ENCODE measurements around the gene CMTM7.
"Not testable (repeated sequence)": the region's sequence is repeated elsewhere in the genome, so short reads cannot be mapped to it uniquely, and the experiment has no call there.

CMTM7 gene

DNA sequence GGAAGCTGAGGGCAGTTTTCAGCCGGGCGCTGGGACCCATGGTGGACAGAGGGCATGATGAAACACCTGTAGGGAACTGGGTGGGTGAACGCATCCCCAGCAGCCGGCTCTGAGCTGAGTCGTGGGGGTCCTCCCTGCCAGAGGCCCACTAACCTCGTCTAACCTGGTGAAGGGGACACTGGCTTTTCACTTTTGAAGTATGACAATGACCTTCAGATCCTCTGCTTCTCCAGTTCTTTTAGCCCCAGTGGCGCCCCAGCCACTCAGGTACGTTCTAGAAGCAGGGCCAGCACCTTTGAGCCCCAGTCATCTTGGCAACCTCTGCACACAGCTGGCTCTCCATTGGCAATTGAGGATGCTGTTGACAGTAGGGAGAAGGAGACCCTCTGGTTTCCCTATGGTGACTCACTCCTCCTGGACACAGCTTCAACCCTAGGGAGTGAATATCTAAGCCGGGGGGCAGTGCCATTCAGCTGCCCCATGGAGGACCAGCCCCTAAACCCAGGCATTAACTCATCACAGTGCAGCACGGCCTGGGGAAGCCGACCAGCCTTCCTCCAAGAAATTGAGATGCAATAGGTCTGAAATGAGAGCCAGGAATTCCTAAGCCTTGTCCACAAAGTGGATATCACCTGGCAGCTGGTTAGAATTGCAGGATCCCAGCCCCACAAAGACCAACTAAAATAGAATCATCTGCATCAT, 64.9 kb downstream of the CMTM7 start:
- DNase-seq, result no peak

DNA sequence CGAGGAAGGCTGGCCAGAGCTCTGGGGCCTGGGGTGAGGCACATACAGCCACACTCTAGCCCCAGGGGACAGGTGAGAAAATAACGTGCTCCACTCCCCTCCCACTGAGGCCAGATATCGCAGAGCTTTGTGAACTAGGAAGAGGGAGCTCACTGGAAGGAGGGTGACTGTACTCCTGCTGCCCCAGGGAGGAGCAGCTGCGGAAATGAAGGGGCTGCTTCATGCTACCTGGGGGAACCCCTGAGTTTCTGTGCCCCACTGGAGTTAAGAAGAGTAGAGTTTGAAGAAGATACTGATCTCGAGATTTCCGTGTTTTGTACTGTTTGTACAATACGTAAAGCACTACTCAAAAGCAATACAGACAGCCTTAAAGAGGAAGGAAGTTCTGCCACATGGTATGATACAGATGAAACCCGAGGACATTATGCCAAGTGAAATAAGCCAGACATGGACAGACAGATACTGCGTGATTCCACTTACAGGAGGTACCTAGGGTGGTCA, 66.4 kb downstream of the CMTM7 start:
- DNase-seq, result no peak

DNA sequence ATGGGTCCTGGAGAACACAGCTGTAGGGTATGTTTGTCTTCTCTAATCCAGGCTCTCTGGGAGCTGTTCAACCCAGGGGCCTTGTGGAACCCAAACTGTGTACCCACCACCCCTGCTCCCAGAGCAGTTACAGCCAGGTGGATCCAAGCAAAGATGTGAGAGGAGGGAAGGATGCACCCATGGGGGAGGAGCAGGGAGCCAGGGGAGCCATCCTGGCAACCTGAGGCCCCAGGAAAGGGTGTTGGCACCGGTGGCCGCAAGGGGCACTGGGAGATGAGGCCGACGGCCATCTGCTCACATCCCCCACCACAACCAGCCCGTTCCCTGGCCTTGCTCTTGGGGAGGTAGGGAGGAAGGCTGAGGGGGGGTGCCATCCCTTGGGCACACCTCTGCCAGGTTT, 67.8 kb downstream of the CMTM7 start:
- no peak for DNase-seq

DNA sequence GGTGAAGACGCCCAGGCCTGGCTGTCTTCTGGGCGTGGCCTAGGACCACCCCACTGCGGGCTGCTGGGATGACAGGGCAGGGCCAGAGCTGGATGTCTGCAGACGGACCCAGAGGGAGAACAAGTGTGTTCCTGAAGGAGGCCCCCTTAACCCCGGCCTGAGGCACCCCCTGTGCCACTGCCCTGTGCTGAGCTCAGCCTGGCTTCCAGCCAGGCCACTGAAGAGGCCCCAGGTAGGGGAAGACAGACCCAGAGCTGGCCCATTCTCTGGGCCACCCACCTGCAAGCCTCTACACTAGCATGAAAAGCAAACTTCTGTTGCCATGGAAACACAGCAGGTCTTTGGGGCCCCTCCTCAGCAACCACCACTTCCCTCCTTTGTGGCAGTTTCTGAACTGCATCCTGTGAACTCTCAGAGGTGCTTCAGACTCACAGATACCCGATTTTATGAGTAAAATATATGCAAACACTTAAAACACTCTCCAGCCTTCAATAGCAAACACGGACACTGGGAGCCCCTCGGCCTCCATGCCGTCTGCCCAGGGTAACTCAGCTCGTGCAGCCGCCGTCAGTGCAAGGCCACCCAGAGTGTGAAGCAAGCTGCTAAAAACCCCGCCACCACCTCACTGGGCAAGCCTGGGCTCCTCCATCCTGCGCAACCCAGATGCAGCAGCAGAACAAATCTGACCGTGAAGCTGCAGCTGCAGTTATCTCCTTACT, 68.5 kb downstream of the CMTM7 start:
- no peak for DNase-seq

DNA sequence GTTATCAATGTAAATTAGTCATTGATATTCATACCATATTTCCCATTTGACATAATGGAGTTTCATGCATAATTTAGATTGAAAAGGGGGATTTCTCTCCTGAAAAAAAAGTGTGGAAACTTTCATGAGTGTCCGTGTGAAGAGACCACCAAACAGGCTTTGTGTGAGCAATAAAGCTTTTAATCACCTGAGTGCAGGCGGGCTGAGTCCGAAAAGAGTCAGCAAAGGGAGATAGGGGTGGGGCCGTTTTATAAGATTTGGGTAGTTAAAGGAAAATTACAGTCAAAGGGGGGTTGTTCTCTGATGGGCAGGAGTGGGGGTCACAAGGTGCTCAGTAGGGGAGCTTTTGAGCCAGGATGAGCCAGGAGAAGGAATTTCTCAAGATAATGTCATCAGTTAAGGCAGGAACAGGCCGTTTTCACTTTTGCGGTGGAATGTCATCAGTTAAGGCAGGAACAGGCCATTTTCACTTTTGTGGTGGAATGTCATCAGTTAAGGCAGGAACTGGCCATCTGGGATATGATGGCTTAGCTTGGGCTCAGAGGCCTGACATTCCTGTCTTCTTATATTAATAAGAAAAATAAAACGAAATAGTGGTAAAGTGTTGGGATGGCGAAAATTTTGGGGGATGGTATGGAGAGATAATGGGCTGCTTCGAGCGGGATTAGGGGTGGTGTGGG, 69.3 kb downstream of the CMTM7 start:
- not testable (repeated sequence) for DNase-seq

DNA sequence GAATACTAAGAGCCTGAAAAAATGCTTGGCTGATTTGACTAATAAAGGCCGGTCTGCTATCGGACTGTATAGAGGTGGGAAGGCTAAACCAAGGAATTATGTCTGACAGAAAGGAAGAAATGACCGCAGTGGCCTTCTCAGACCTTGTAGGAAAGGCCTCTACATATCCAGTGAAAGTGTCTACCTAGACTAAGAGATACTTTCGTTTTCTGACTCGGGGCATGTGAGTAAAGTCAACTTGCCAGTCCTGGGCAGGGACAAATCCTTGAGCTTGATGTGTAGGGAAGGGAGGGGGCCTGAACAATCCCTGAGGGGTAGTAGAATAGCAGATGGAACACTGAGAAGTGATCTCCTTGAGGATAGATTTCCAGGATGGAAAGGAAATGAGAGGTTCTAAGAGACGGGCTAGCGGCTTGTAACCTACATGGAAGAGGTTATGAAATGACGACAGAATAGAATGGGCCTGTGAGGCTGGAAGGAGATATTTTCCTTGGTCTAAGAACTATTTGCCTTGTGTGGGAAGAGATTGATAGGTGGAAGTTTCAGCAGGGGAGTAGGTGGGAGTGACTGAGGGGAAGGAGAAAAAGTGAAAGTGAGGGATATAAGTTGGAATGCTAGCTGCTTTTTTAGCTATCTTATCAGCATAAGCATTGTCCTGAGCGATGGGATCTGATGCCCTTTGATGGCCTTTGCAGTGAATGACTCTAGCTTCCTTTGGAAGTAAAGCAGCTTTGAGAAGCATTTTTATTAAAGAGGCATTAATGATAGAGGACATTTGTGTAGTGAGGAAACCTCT, 70.7 kb downstream of the CMTM7 start:
- DNase-seq, result not testable (repeated sequence)

DNA sequence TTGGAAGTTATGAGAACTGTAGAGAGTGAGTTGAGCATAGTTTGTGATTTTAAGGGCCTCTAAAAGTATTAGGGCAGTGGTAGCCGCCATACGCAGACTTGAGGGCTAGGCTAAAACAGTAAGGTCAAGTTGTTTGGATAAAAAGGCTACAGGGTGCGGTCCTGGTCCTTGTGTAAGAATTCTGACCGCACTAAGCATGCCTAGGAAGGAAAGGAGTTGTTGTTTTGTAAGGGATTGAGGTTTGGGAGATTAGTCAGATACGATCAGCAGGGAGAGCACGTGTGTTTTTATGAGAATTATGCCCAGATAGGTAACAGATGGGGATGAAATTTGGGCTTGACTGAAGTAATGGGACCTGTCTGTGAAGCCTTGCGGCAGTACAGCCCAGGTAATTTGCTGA, 71.8 kb downstream of the CMTM7 start:
- not testable (repeated sequence) for DNase-seq

DNA sequence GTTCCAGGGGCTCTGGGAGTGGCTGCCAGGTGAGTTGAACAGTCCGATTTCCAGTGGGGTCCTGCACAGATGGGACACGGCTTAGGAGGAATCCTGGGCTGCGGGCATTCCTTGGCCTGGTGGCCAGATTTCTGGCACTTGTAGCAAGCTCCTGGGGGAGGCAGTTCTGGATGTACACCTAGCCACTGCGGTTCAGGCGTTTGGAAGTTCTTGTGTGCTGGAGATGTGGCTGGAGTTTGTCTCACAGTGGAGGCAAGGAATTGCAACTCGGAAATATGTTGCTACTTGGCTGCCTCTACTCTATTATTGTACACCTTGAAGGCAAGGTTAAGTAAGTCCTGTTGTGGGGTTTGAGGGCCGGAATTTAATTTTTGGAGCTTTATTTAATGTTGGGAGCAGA, 73.1 kb downstream of the CMTM7 start:
- not testable (repeated sequence) for DNase-seq

DNA sequence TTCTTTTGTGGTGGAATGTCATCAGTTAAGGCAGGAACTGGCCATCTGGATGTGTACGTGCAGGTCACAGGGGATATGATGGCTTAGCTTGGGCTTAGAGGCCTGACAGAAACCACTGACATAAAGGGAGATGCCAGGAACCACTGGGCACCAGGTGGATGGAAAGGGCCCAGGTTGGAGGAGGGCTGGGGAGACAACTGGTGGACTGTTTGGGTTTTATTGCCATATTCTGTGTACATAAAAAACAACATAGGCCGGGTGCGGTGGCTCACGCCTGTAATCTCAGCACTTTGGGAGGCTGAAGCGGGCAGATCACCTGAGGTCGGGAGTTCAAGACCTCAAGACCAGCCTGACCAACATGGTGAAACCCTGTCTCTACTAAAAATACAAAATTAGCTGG, 75.2 kb downstream of the CMTM7 start:
- not testable (repeated sequence) for DNase-seq

DNA sequence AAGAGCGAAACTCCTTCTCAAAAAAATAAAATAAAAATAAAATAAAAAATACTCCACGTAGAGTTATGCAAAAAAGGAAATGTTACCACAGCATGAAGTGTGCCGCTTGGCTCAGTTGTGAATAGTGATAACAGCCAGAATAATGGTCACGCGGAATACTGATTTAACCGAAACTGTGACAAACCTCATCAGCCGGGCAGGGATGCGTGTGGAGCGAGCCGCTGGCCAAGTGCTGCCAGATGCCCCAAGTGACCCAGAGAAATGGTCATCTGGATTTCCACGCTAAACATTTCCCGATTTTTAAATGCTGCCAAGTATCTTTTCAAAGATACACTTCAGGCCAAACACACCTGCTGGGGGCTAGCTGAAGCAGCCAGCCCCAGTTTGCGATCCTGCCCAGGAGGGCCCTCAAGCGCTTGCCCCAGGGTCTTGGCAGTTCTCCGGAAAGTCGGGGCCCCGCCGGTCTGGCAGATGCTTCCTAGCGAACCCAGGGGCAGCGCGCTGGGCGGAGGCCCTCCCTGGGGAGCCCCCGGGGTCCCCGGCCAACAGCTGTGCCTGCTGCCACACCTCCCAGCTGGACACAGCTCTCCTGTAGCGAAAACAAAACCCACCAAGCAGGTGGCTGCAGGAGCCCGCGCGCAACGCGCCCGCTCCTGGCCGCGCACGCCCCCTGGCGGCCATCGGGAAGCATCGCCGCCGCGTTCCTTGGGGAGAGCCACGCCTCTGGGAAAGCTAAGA, 75.8 kb downstream of the CMTM7 start:
- DNase-seq, result peak in 39 of 56 donors; percentile 6 to 73 (median 37)

DNA sequence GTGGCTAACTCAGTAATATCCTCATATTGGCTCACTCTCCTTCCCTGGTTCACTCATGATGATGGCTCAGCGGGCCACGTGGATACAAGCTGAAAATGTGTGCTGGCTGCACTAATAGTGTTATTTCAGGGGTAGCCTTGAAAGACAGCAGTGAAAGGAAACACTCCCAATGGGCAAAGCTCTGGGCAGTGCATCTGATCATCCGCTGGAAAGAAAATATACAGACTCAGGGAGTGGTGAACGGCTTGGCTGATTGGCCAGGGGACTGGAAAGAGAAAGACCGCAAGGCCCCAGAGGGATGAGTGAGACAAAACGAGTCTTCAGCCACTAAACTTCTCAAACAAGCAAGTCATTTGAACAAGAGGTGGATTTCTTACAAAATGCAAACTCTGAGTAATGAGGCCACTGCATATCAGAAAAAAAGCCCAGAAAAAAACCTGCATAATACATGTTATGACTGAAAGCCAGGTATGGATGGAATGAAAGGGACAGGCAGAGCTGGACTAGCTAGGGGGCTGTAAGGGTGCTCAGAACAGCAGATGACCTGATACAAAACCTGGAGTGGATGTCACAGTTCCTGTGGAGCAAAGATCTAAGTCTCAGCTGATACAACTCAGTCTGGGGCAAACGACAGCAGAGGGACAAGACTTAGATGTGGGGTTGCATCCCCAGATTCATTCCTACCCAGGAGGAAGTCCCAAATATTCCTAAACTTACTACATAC, 77.7 kb downstream of the CMTM7 start:
- no peak for DNase-seq

DNA sequence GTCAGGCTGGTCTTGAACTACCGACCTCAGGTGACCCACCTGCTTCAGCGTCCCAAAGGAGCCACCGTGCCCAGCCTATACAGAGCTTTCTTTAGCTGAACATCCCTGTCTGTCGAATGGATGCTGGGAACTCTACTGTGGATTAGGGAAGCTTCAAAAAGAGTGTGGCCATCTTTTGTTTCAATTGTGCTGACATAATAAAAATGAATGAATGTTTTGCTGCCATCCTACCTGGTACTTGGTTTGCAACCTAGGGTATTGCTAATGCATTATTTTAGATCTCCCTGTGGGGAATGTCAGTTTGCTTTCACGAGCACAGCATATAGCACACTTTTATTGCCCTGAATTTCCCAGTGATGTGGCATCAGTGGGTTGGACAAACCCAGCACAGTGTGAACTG, 78.7 kb downstream of the CMTM7 start:
- no peak for DNase-seq

DNA sequence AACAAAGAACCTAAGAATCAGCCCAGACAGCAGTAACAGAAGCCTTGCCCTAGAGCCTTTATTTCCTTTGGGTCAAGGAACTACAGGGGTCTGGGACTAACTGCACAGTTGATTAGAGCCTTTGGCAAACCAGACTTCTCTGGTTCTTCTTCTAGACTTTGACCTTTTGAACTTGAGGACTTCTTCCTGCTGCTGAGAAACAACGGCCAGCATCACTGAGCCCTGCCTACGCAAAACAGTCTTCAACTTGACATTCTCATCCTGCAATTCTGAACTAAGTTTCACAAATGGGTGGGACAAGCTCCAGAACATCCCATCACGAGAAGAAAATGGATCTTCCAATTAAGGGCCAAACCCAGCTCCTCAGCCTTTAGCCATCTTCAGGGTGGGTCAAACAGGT, 79.6 kb downstream of the CMTM7 start:
- DNase-seq, result no peak

DNA sequence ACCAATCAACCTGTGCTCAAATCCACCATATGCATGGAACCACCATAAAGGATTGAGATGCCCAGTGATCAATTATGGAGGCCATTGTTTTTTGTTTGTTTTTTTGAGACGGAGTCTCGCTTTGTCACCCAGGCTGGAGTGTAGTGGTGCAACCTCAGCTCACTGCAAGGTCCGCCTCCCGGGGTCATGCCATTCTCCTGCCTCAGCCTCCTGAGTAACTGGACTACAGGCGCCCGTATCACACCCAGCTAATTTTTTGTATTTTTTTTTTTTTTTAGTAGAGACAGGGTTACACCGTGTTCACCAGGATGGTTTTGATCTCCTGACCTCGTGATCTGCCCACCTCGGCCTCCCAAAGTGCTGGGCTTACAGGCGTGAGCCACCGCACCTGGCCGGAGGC, 80.5 kb downstream of the CMTM7 start:
- DNase-seq, result not testable (repeated sequence)

DNA sequence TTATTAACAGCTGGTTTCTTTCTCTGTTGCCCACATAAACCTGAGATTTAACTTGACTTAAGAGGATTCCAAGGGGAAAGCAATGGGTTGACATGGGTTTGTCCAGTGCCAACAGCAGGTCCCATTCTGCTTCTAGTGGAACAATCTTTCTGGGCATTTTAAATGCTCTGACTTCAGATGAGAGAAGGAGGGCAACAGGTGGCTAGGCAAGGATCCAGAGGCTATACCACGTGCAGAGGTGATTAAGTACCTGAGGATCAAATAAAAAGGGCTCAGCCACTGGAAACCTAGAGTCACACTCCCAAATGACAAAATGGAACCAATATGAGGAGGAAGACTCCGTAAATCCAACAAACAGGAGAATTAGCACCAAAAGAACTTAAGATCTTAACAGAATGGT, 82.5 kb downstream of the CMTM7 start:
- no peak for DNase-seq

DNA sequence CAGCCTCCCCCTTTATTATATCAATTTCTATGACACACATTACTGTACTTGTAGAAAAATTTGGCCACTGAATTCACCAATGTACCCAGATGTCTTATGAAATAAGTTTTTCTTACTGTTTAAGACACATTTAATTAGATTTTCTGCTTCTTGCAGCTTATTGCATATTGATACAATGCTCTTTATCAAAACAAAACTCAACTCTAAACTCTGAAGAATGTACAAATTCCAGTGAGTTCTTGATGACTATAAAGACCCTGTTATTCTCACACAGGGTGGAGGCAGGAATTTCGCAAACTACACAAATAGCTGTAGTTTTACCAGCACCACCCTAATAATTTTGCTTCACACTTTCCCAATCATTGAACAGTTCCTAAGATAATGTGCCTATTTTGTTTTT, 89.0 kb downstream of the CMTM7 start:
- DNase-seq, result no peak

DNA sequence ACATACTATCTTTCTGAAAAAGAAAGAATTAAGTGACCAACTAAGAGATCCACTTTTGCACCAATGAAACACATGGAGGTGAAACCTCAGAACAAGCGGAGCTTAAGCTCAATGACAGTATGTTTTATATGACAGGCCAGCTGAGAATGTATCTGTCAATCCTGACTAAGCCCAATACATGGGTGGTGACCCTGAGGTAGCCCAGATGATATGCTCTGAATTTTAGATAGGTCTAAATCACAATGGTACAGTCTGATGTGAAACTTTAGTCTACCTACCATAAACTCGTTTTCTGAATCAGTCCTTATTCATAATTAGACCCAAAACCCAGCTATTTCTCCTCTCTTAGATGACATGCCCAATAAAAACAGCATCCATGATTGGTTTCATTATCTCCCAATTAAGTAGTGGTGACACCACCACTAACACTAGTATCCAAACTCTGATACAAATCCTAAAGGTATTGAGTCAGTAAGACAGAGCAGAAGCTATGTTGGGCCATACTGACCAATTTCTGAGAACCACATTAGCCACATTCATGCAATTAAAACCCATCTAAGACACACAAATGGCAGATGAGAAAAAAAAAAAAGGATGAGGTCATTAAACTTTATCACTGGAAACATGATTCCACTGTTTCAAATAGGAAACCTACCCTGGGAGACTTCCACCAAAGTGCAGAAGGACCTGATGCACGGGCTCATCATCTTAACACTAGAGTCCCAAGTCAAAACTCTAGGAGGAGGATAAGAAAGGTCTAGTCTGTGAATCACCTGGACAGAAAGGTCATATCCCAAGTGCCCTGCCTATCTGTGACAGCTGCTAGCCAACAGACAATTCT, 90.4 kb downstream of the CMTM7 start:
- no peak for DNase-seq

DNA sequence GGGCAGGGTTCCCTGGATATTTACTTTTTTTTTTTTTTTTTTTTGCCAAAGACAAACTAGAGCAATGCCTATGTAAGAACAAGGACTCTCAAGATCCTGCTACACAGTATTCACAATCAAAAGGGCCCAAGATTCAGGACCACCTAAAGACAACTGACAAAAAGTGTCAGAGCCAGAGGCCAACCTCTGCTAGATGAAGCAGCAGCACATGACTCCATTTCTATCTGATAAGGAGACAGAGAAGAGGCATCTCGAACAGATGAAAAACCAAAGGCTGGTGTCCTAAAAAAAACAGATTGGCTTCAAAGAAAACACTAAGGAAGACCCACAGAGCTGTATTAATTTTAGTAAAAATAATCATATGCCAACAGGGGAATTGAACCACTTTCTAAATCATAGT, 91.0 kb downstream of the CMTM7 start:
- DNase-seq, result no peak

DNA sequence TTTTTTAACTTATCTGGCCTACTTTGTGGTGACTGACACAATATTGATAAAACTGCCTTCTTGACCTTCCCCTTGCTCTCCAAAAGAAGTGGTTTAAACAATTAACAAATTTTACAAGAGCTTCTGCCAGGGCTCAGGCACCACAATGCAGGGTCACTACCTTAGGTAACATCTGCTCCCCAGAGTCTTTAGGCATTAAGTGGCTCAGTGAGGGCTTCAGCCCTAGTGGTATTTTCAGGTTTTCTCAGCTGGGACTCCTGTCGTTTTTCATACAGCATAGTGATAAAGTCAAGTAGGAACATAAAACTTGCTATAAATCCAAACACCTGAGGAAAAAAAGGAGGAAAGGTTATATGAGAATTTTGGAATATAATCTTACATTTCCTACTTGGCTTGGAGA, 92.1 kb downstream of the CMTM7 start:
- DNase-seq, result no peak

Measured in amygdala (tissue), 56 donors.